HG02973 (cell line): ENCODE measurements around the gene SLC43A1.
A peak's percentile ranks its signal among the peaks of the same experiment; 100 is the strongest.
"Not testable (repeated sequence)": the region's sequence is repeated elsewhere in the genome, so short reads cannot be mapped to it uniquely, and the experiment has no call there.

ENCODE experiments used
- ATAC-seq: cut with Tn5 transposase; IDR thresholded peaks from one replicate; pipeline ENCODE4 v1.9.1; 2021; ENCODE audit warnings: moderate library complexity; ENCODE audit not compliant: unreplicated experiment

SLC43A1 gene

DNA sequence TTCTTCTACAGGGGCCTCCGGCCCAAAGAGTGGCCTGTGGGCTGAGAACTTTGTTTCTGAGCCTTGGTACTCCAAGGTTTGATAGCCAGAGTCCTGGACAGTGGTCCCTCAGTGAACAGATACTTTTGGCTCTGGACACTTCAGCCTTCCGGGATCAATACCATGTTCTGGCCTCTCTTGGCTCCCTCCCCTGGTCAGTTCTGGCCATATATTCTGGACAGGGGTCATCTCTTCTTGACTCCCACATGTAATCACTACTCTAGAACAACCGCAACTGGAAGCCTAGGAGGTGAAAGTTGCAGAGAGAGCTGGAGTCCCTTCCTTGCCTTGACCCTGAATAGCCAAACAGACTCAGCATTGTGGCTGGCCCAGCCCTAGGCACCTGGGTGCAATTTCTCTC, 52.9 kb downstream of the SLC43A1 start:
- ATAC-seq, result no peak

DNA sequence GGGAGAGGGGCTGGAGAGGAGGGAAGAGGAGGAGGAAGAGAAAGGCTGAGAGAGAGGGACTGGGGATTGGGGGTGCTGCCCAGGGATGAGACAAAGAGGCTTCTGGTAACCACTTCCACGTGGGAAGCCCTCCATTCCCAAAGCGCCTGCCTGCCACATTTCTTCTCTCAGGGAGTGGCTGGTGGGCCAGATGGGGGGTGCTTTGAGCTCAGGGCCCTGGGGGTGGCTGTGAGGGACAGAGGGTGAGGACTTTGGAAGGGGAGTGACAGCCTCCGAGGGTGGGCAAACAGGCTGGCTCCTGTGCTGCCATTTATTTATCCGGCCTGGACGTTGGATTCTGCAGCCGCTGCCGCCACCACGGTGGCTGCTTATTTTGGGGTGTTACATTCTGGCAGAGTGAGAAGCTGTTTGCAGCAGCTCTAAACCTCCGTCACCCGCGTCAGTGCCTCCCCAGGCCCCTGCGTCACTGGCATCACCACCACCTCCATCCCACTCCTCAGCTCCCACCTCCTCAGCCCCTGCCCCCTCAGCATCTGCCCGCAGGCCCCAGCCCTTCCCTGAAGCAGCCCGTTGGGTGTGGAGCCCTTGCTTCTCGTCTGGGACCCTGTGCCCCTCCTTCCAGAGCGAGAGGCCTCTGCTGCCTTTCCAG, 53.5 kb downstream of the SLC43A1 start:
- ATAC-seq, result no peak

DNA sequence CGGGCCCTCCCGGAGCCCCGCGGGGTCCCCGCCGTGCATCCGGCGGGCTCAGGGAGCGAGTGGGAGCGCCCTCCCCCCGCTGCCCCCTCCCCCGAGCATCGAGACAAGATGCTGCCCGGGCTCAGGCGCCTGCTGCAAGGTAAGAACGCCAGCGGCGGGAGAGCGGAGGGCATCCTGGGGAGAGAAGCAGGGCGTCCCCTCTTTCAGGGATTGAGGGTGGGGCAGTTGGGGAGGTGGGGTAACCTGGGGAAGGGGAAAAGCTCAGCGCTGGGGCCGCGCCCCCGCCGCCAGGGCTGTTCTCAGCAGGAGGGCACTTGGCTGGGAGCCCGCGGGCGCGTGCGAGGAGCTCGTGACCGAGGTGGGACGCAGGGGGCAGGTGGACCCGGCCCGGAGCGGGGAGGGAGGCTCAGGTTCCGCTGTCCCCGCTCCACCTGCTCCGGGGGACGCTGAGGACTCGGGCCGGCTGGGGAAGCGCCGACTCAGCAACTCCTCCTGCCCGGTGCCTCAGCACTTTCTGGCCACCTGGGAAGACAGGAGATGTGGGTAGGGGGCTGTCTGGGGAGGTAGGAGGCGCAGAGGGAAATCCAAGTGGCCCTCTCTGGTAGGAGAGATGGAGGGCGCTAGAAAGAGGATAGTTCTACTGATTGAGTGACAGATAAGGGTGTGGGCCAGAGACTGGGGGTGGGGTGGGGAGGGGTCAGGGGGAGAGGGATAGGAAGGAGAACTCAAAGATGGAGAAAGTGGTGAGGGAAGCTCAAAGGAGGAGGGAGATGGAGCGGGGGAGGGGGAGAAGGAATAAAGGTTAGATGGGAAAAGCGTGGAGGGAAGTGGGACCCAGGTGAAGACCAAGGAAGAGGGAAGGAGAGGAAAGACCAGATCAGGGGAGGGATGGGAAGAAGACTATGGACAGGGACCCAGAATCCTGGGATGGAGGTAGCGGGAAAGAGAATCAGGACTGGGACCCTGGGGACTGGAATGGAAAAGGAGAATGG, 54.4 kb downstream of the SLC43A1 start:
- ATAC-seq, result no peak

DNA sequence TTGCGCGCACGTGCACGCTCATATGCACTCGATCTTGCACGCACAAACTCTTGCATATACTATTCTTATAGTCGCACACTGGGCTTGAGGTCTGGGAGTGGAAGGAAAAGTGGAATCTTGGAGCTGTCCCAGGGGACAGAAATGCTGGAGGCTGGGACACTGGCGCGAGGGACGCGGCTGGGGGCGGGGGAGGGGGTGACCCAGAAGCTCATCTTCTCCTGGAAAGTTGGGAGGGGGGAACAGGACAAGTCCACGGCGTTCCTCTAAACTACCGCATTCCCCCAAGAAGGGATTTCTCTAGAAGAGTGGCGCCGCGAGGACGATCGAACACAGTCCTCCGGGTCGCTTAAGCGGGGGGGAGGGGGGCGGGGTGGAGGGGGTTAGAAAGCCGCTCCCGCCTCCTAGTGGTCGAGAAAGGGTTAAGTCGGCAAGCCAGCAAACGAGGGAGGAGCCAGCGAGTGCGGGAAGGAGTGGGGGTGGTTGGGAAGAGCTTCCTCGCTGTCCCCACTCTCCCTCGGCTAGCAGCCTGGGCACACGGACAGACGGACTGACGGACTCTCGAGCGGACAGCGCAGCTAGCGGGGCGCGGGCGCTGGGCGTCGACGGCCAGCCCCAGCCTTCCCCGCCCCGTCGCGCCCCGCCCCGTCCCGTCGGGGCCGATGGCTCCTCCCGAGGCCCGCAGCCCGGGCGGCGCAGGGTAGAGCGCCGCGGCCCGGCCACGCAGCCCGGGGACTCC, 55.3 kb downstream of the SLC43A1 start, which contains the start of gene RTN4RL2:
Gene RTN4RL2 (plus strand): TSS at position 507 of the 736 bp plus-strand sequence. CDS start 338 bp downstream, outside the sequence.
- no peak for ATAC-seq

DNA sequence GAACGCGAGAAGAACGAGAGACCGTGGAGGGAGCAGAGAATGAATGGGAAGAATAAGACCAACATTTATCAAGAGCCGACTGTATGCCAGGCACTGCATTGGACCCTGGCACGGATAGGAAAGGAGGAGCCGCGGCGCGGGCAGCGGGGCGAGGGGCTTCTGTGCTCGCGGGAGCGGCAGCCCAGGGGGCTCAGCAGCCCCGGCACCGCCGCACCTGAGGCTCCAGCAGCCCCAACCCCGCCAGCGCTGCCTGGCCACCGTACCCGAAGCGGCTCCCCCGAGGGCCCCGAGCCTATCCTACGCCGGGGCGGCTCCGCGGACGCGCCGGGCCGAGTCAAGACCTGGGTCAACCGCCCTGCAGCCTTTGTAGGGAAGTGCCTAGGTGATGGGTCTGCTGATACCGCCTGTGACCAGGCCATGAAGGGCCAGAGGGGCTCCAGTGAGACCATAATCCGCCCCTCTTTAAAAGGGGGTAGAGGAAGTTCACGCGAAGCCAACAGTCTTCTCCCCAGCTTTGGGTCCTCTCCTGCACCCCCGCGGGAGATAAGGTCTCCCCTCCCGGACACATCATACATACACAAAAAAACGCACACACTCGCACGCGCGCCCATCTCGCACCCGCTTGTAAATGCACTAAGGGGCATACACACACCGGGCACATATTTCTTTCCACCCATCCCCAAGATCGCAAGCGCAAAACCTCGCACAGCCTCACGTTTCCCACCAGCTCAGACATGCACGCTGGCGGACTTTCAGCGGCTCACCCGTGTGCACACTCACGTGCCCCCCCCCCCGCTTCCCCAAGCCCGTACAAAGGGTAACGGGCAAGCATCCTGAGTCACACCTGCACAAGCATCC, 56.1 kb downstream of the SLC43A1 start:
- no peak for ATAC-seq

DNA sequence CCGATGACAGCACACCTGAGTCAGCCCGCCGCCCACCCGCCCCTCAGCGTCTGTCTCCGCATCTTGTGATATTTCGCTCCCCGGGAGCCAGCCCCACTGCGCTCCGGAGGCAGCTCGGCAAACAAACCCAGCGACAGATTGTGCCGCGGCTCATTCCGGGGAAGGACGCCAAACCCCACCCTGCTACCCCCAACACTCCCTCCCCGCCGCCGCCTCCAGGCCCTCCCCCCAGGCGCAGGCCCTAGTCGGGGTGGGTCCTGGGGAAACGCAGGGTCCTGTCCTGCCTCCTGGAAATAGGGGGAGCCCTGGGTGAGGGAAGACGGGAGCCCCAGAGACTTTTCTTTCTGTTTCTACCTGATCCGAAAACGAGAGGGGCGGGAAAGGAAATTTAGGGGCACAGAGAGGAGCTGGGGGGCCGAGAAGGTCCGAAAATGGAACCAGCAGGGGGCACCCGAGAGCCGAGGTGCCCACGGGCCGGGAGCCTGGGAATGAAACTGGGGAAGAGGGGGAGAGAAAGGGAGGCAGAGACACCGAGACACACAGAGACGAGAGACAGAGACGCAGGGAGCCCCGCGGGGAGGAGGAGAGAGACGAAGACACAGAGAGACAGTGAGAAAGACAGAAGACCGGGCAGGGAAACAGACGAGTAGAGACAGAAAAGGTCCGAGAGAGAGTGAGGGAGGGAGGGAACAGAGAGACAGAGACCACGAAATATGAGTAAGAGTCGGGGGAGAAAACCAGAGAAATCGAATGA, 56.9 kb downstream of the SLC43A1 start:
- ATAC-seq, result no peak

- ATAC-seq, result no peak
Measured at GRCh38 chr11:57458060-57458409, 57.5 kb downstream of the SLC43A1 start.

DNA sequence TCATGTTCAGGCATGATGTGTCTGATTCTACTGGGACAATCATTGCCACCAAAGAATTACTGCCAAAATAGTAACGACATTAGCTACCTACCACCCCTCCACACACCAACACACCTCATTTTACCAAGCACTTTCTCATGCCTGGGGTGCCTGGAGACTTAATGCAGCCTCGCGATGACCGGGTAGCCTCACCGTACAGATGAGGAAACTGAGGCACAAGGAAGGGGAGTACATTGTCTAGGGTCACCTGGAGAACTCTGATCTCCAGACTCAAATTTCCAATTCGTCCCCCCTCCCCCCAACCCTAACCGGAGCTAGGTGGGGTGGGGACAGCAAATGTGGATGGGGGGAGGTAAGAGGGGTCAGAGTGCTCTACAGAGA, 57.9 kb downstream of the SLC43A1 start:
- ATAC-seq, result peak; percentile 21

- ATAC-seq, result peak; percentile 45
Measured at GRCh38 chr11:57456960-57457642, 58.4 kb downstream of the SLC43A1 start.

- no peak for ATAC-seq
Measured at GRCh38 chr11:57453543-57454177, 61.8 kb downstream of the SLC43A1 start.

DNA sequence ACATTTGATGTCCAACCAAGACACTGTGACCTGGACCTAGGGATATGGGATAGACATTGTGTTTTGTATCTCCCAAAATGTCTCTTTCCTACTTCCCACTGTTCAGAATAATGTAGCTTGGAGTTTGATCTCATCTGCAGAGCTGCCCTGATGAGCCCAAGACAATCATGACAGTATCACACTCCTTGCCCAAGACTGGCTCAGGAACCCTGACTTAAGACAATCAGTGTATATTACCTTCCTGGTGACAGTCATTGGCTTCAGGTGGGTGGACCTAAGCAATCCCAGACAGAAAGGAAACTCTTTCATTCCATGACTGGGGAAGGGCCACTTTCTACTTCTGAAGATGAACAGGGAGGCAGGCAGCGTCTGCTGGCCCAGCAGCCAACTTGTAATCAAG, 69.4 kb downstream of the SLC43A1 start:
- ATAC-seq, result no peak

DNA sequence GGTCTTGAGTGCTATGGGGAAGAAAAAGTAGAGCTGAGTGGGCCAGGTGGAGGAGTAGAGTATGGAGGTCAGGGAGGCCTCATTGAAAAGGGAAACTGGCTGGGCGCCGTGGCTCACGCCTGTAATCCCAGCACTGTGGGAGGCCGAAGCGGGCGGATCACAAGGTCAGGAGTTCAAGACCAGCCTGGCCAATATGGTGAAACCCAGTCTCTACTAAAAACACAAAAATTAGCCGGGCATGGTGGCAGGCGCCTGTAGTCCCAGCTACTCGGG, 70.4 kb downstream of the SLC43A1 start:
- ATAC-seq, result not testable (repeated sequence)

DNA sequence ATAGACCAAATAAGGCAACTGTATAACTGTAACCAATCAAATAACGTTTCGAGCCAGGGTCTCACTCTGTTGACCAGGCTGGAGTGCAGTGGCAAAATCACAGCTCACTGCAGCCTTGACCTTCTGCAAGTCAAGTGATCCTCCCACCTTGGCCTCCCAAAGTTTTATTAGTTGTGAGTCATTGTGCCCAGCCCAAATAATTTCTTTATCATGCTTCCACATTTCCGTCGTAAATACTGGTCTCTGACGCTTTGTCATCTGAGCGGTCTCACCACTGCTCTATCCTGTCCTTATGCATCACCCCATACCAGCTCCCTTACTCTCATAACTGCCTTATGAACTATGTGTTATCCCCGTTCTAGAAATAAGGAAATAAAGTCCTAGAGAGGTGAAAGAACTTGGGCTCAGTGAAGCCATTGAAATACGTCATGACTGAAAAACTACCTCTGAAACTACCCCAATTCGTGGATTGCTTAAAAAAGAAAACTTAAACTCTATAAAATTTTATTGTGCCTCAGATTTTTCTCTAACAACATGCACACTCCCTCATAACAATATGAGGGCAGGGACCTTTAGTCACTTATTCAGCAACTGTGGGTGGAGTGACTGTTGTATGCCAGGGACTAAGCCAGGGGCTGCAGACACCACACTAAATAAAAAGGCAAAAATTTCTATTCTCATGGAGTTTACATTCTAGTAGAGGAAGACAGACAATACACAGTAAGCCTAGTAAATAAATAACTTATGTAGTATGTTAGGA, 71.0 kb downstream of the SLC43A1 start:
- ATAC-seq, result no peak

DNA sequence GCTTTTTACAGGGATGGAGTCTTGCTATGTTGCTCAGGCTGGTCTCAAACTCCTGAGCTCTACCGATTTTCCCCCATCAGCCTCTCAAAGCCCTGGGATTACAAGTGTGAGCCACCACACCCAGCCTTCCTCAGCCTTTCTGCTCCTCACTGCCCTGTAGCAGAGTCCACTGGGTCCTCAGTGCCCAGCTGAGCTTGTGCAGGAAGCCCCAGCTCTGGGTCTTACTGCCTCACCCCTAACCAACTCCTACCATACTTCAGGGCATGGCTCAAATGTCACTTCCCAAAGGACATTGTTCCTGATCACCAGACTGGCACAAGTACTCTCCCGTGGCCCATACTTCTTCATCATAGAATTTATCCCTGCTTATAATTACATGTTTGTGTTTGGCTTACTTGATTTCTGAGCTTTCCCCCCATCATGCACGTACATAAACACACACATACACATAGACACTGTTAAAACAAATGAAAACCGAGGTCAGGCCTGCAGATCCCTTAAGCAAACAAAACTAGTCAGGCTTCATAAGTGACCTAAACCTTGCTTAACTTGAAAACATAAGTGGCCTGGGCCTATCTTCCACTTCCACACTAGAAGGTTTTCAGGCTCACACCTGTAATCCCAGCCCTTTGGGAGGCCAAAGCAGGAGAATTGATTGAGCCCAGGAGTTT, 74.6 kb downstream of the SLC43A1 start:
- ATAC-seq, result no peak

DNA sequence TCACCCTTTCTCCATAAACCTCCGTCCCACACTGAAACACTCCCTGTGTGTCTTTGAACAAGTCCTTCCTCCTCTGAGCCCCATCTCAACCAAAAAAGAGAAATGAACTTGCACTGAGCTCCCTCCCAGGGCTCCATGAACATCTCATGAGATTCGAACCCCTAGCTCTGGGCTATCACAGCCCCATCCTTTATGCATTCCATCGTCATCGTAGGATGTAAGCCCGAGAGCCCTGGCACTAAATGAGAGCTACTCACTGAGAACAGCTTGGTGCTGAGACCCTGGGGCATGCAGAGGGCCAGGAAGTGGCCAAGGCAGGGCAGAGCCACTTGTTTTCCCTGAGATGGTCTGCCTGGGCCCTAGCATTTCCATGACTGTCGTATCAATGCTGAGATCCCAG, 75.7 kb downstream of the SLC43A1 start:
- no peak for ATAC-seq

- ATAC-seq, result no peak
Measured at GRCh38 chr11:57438345-57439285, 76.9 kb downstream of the SLC43A1 start.

DNA sequence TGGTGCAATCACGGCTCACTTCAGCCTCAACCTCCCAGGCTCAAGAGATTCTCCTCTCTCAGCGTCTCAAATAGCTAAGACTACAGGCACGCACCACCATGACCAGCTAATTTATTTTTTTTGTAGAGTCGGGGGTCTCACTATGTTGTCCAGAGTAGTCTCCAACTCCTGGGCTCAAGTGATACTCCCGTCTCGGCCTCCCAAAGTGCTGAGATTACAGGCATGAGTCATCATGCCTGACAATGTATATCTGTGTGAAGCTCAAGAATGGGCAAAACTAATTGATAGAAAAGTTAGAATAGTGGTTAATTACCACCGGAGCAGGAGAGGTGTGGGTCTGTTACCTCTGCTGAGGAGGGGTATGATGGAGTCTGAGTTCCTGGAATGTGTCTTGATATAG, 79.5 kb downstream of the SLC43A1 start:
- ATAC-seq, result no peak
